ENCODE data around the gene FTO.
A peak's percentile ranks its signal among the peaks of the same experiment; 100 is the strongest.

Gene FTO

GRCh38 chr16:53966821-53967571 lies 263.0 kb downstream of the FTO start:
- DNase-seq (ENCODE audit: low spot score), result no peak

GRCh38 chr16:53967572-53967971 lies 263.6 kb downstream of the FTO start:
- no peak for DNase-seq (ENCODE audit: low spot score)

GRCh38 chr16:53968454-53968853 lies 264.5 kb downstream of the FTO start:
- DNase-seq (ENCODE audit: low spot score), result no peak

GRCh38 chr16:53968896-53969295 lies 264.9 kb downstream of the FTO start:
- no peak for DNase-seq (ENCODE audit: low spot score)

GRCh38 chr16:53971616-53972015 lies 267.7 kb downstream of the FTO start:
- no peak for DNase-seq (ENCODE audit: low spot score)

- no peak for DNase-seq (ENCODE audit: low spot score)
These were observed 269.1 kb downstream of the FTO start for GRCh38 chr16:53973021-53973420.

- DNase-seq (ENCODE audit: low spot score), result no peak
These were observed 270.6 kb downstream of the FTO start for GRCh38 chr16:53974484-53975080.

GRCh38 chr16:53980675-53981074 lies 276.7 kb downstream of the FTO start:
- no peak for DNase-seq (ENCODE audit: low spot score)

- DNase-seq (ENCODE audit: low spot score), result no peak
These were observed 278.7 kb downstream of the FTO start for GRCh38 chr16:53982631-53983042.

- DNase-seq (ENCODE audit: low spot score), result no peak
These were observed 281.0 kb downstream of the FTO start for GRCh38 chr16:53984936-53985335.

- DNase-seq (ENCODE audit: low spot score), result no peak
These were observed 281.9 kb downstream of the FTO start for GRCh38 chr16:53985861-53986260.

GRCh38 chr16:53986793-53987192 lies 282.8 kb downstream of the FTO start:
- DNase-seq (ENCODE audit: low spot score), result no peak

GRCh38 chr16:53988136-53988535 lies 284.2 kb downstream of the FTO start:
- DNase-seq (ENCODE audit: low spot score), result no peak

GRCh38 chr16:53989597-53989996 lies 285.6 kb downstream of the FTO start:
- DNase-seq (ENCODE audit: low spot score), result no peak

- DNase-seq (ENCODE audit: low spot score), result peak; percentile 26
These were observed 287.9 kb downstream of the FTO start for GRCh38 chr16:53991754-53992378.

GRCh38 chr16:53995378-53995777 lies 291.4 kb downstream of the FTO start:
- no peak for DNase-seq (ENCODE audit: low spot score)

GRCh38 chr16:53996961-53997360 lies 293.0 kb downstream of the FTO start:
- no peak for DNase-seq (ENCODE audit: low spot score)

- DNase-seq (ENCODE audit: low spot score), result no peak
These were observed 294.3 kb downstream of the FTO start for GRCh38 chr16:53998024-53998810.

- no peak for DNase-seq (ENCODE audit: low spot score)
These were observed 295.1 kb downstream of the FTO start for GRCh38 chr16:53998966-53999522.

- peak; percentile 44 for DNase-seq (ENCODE audit: low spot score)
These were observed 295.9 kb downstream of the FTO start for GRCh38 chr16:53999841-54000240.

- DNase-seq (ENCODE audit: low spot score), result no peak
These were observed 296.4 kb downstream of the FTO start for GRCh38 chr16:54000361-54000760.

- DNase-seq (ENCODE audit: low spot score), result no peak
These were observed 302.7 kb downstream of the FTO start for GRCh38 chr16:54006693-54007092.
